ENCODE results near the gene CPNE5.

- TF ChIP-seq CTCF (optimal IDR thresholded peaks at IDR 0.05 in 1 of 3, IDR thresholded peaks at IDR 0.05 in 1 of 3, conservative IDR thresholded peaks at IDR 0.05 in 1 of 3; ENCODE audit: extremely low read depth in 1 of 3, insufficient read depth in 2 of 3, low read length in 3 of 3) = no peak
- no peak for TF ChIP-seq EZH2 (IDR thresholded peaks at IDR 0.05; ENCODE audit: low read length)
Measured at GRCh38 chr6:36788768-36789167, 50.5 kb downstream of the CPNE5 start.

All from keratinocyte (primary cell).